Measurements from ENCODE around the gene HLA-DOB. TPM values are rescaled to one million over a fixed set of nuclear protein-coding genes. Genes with fewer than 3 reads are reported as not detected.

HLA-DOB gene
- total and polyA plus RNA-seq, 2 of the 13 experiments (the other 11 are each of a cell fraction or from before 2014, with no cell fraction given), result not detected

GRCh38 chr6:32837651-32838113 is 20.9 kb upstream of the HLA-DOB start:
- Histone ChIP-seq H3K9me3 (ENCODE audit: low read length) (no peaks in the 10 kb centered on the region), H3K9ac (ENCODE audit: insufficient read depth, low read depth, low read length) (peak overlapping the region; percentile 61), H4K20me1 (ENCODE audit: insufficient read depth, low read length) (no peaks in the 10 kb centered on the region), H2AFZ (ENCODE audit: low read length) (no peak overlapping the region), H3K79me2 (ENCODE audit: insufficient read depth, low read length) (peaks cover 4% of the 10 kb centered on the region), H3K4me1 (ENCODE audit: insufficient read depth, low read length) (peaks cover 17% of the 10 kb centered on the region), H3K27ac (ENCODE audit: extremely low read length, insufficient read depth, low read length) (peak overlapping the region; percentile 80), H3K4me3 (replicated peaks in 1 of 3; ENCODE audit: insufficient read depth in 1 of 3, low read depth in 2 of 3, low read length in 3 of 3) (peak overlapping the region; percentile 82 to 87 (median 86)), H3K4me2 (ENCODE audit: low read depth, low read length) (peak overlapping the region; percentile 94), H3K27me3 (ENCODE audit: control insufficient read depth in 1 of 2, insufficient read depth in 2 of 2, low read length in 2 of 2) (no peaks in the 10 kb centered on the region), H3K36me3 (replicated peaks in 1 of 2; ENCODE audit: control insufficient read depth in 1 of 2, insufficient read depth in 2 of 2, low read length in 2 of 2) (peaks cover 2 to 7% of the 10 kb centered on the region in 2 experiments; a peak in 2 of 5 replicates)
- ChIA-PET CTCF (ENCODE audit: low intra/inter-chr PET ratio, low total read pairs) (interaction anchor here (2.9 to 3.1 kb wide), 2 partner anchors 16 to 30 kb away, joined by 39 to 65 read pairs; partner anchors contain the start of genes PSMB9 and TAP1), POLR2A (interaction anchor here (0.9 to 2.5 kb wide), 13 partner anchors 9 to 1099 kb away, joined by 3 to 56 read pairs (median 4); partner anchors contain the start of genes ATF6B, PBX2, PSMB9 and TAP1)
- intact Hi-C loops (cut with micrococcal nuclease; ENCODE audit: unreplicated experiment), result loop anchor here (1.0 kb wide), 3 partner anchors 16 to 116 kb away; partner anchors contain the start of genes HLA-DMA and TAP1
- TSS peak; percentile 31 for BruUV-seq (replicated peaks)
- no peak for DNase-seq (ENCODE audit: low spot score)
- in situ Hi-C loops (cut with HindIII; ENCODE audit: extremely low pct_ligation_motif_present, low pct_unique_long_range_greater_than_20kb), result no loop called here
- ATAC-seq, result no peak; the same call in 2 of the 3 replicates
- no peak for FAIRE-seq
- 30% methylated on average over 6 of the region's 12 CpGs for WGBS (ENCODE audit: low lambda C conversion rate)
- TF ChIP-seq ZNF274 (CRISPR knock-in tag; IDR thresholded peaks at IDR 0.05) (peak; percentile 83), ETV5 (CRISPR knock-in tag; IDR thresholded peaks at IDR 0.05; ENCODE audit: borderline replicate concordance) (no peak), ZNF782 (CRISPR knock-in tag; IDR thresholded peaks at IDR 0.05; ENCODE audit: borderline replicate concordance) (0 out of 2 replicates have a peak, but pooled peaks have one; percentile 82), ZMYM4 (CRISPR knock-in tag; IDR thresholded peaks at IDR 0.05) (peak; percentile 13; the same call in 1 of the 2 replicates), ZNF724P (CRISPR knock-in tag; IDR thresholded peaks at IDR 0.05; ENCODE audit: borderline replicate concordance) (0 out of 2 replicates have a peak, but pooled peaks have one; percentile 33), MIXL1 (CRISPR knock-in tag; IDR thresholded peaks at IDR 0.05) (no peak), ZNF710 (CRISPR knock-in tag; IDR thresholded peaks at IDR 0.05; ENCODE audit: borderline replicate concordance) (0 out of 2 replicates have a peak, but pooled peaks have one; percentile 34), ZNF598 (CRISPR knock-in tag; IDR thresholded peaks at IDR 0.05; ENCODE audit: borderline replicate concordance) (peak; percentile 58; the same call in 1 of the 2 replicates), CCDC6 (CRISPR knock-in tag; IDR thresholded peaks at IDR 0.05) (0 out of 2 replicates have a peak, but pooled peaks have one; percentile 33), SPEN (CRISPR knock-in tag; IDR thresholded peaks at IDR 0.05; ENCODE audit: low read depth) (peak; percentile 45; the same call in 1 of the 2 replicates), RERE (CRISPR knock-in tag; IDR thresholded peaks at IDR 0.05; ENCODE audit: low read depth) (no peak), SP4 (CRISPR knock-in tag; IDR thresholded peaks at IDR 0.05) (0 out of 2 replicates have a peak, but pooled peaks have one; percentile 18), ATF7-NPFF (CRISPR knock-in tag; IDR thresholded peaks at IDR 0.05; ENCODE audit: low read depth) (peak; percentile 4; the same call in 1 of the 2 replicates)
- TF ChIP-seq, protein P1, sequence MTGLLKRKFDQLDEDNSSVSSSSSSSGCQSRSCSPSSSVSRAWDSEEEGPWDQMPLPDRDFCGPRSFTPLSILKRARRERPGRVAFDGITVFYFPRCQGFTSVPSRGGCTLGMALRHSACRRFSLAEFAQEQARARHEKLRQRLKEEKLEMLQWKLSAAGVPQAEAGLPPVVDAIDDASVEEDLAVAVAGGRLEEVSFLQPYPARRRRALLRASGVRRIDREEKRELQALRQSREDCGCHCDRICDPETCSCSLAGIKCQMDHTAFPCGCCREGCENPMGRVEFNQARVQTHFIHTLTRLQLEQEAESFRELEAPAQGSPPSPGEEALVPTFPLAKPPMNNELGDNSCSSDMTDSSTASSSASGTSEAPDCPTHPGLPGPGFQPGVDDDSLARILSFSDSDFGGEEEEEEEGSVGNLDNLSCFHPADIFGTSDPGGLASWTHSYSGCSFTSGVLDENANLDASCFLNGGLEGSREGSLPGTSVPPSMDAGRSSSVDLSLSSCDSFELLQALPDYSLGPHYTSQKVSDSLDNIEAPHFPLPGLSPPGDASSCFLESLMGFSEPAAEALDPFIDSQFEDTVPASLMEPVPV (CRISPR knock-in tag; IDR thresholded peaks at IDR 0.05), result 0 out of 2 replicates have a peak, but pooled peaks have one; percentile 12

Measured in HepG2 (cell line).